ENCODE measurements around the gene LY86. TPM values are rescaled to one million over a fixed set of nuclear protein-coding genes. Genes with fewer than 3 reads are reported as not detected.

Gene LY86
- total RNA-seq, 2 experiments from 2014 or later = 1.2 to 1.7 TPM

DNA sequence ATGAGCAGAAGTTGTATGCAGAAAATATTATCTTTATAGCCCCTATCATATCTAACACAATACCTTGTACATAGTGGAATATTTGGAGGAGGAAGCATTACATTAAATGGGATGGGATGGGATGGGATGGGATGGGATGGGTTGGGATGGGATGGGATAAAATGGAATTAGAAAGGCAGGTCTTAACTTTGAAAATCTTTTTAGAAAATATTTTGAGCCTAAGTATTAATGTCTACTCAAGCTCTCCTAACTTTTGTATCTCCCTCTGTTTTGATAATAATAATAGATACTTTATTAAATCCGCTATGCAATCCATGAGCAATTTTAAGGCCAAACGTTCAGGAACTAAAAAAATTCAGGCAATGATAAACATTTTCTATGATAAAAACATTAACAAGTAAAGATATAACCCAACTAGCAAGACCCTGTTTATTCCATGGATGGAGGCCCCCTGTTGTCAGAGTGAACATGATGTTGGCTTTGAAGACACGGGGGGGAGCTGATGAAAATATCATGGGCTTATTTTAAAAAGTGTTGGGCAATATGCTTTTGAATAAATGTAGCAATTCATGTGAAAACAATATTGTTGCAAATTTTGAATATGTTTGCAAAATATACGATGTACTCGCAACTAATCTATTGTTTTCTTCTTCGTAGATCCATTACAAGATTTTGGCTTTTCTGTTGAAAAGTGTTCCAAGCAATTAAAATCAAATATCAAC lies 35.9 kb downstream of the LY86 start:
- no peaks in the 10 kb centered on the region for H3K27me3 Mint-ChIP-seq
- no peaks in the 10 kb centered on the region for H3K9me3 Mint-ChIP-seq (ENCODE audit: low read depth)
- DNase-seq = no peak
- no peak for ATAC-seq
- H3K27ac Mint-ChIP-seq = no peak overlapping the region
- H3K4me3 Mint-ChIP-seq = no peak overlapping the region
- peaks cover 10% of the 10 kb centered on the region for H3K4me1 Mint-ChIP-seq
- CTCF ChIA-PET = interaction anchor here (1.0 to 1.5 kb wide), 2 partner anchors 21 to 68 kb away, joined by 3 read pairs; no protein-coding TSS in a partner anchor
- peaks cover 4% of the 10 kb centered on the region for H3K36me3 Mint-ChIP-seq

DNA sequence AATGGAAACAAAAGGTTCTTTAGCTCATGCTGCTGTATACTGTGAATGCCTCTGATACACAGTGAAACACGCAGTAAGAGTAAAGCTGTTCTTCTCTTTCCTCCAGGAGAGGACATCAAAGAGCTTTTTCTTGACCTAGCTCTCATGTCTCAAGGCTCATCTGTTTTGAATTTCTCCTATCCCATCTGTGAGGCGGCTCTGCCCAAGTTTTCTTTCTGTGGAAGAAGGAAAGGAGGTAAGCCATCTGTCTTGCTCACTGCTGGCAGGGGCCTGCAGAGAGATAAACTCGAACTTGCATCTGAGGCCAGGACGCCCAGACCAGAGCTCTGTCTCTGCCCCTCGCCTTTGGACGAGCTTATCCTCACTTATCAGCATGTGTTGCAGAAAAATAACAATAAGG lies 37.7 kb downstream of the LY86 start:
- Mint-ChIP-seq H3K4me1 (peaks cover 7% of the 10 kb centered on the region), H3K36me3 (peaks cover 6% of the 10 kb centered on the region), H3K9me3 (ENCODE audit: low read depth) (no peaks in the 10 kb centered on the region), H3K4me3 (no peak overlapping the region), H3K27ac (no peak overlapping the region), H3K27me3 (no peaks in the 10 kb centered on the region)
- CTCF ChIA-PET = interaction anchor here (1.1 to 1.6 kb wide), 3 partner anchors 15 to 79 kb away, joined by 3 to 5 read pairs (median 5); no protein-coding TSS in a partner anchor
- ATAC-seq (no peak), DNase-seq (no peak)

DNA sequence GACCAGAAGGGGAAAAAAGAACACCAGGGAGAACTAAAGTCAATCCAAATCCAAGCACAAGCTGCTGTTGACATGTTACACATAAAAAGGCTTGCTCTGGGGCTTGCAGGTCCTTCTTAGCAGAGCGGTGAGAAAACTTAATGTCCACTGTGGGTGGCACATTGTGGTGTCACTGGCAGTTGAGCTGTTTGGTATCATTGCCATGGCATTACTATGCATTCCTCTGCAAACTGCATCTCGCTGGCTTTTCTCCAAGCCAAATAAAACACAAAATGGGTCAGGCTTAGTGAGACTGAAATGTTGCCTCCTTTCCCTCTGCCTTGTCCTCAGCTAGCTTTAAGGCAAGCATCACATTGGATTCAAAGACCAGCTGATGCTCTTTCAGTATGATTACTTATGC lies 40.9 kb downstream of the LY86 start:
- no peak overlapping the region for H3K27ac Mint-ChIP-seq
- no peak overlapping the region for H3K4me3 Mint-ChIP-seq
- no peaks in the 10 kb centered on the region for H3K9me3 Mint-ChIP-seq (ENCODE audit: low read depth)
- DNase-seq (no peak), ATAC-seq (no peak)
- H3K4me1 Mint-ChIP-seq = peaks cover 19% of the 10 kb centered on the region
- H3K27me3 Mint-ChIP-seq = no peaks in the 10 kb centered on the region
- CTCF ChIA-PET = interaction anchor here (1.4 kb wide), 1 partner anchor 13 kb away, joined by 4 read pairs; no protein-coding TSS in a partner anchor
- H3K36me3 Mint-ChIP-seq = peaks cover 14% of the 10 kb centered on the region

DNA sequence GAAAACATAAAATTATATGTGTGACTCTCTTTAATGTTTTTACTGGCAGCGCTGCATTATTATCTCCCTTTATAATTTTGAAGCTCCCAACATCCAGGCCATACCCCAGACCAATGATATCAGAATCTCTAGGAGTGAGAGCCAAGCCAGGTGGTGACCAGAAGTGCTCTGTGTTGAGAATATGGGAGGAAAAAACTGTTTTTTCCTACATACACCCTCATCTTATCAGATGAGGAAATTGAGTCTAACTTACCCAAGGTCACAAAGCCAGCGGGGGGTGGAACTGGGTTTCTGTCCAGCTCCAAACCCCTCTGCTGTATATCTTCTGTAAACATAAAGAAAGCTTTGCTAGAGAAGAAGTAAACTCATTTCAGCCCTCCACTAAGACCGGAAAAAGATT lies 42.5 kb downstream of the LY86 start:
- no peak for ATAC-seq

DNA sequence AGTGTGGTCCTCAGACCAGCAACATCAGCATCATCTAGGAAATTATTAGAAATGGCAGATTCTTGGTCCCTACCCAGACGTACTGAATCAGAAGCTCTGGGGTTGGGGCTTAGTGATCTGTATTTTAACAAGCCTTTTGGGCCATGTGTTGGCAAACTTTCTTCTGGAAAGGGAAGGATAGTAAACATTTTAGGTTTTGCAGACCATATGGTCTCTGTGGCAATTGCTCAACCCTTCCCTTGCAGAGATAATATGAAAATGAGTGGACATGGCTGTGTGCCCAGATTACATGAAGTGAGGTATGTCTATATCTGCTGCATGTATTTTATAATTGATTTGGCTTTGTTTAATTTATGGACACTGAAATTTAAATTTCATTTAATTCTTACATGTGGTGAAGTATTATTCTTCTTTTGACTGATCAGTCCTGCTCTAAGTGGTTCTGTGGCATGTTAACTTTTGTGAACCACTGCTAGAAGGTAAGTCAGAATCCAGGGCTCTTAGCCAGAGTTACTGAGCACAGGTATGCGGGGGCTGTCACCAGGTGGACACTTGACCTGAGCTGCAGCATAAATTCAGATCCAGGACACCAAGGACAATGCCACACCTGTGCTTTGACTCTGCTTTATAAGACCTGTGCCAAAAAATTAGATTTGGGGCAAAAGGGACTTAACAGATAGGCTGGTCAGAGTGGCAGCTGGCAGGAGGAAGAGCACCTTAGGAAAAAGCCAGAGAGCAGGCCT lies 43.2 kb downstream of the LY86 start:
- Mint-ChIP-seq H3K36me3 (peaks cover 16% of the 10 kb centered on the region), H3K4me1 (peaks cover 39% of the 10 kb centered on the region), H3K4me3 (no peak overlapping the region), H3K27me3 (no peaks in the 10 kb centered on the region), H3K27ac (no peak overlapping the region), H3K9me3 (ENCODE audit: low read depth) (no peaks in the 10 kb centered on the region)
- DNase-seq (no peak), ATAC-seq (no peak)
- CTCF ChIA-PET = interaction anchor here (0.7 kb wide), 1 partner anchor 11 kb away, joined by 3 read pairs; no protein-coding TSS in a partner anchor

More for the DNA sequence above, 42.5 kb downstream of the LY86 start:
- Mint-ChIP-seq H3K27me3 (no peaks in the 10 kb centered on the region), H3K4me1 (peaks cover 33% of the 10 kb centered on the region), H3K4me3 (no peak overlapping the region), H3K36me3 (peaks cover 16% of the 10 kb centered on the region), H3K9me3 (ENCODE audit: low read depth) (no peaks in the 10 kb centered on the region), H3K27ac (no peak overlapping the region)
- DNase-seq = no peak
- CTCF ChIA-PET = interaction anchor here (0.7 kb wide), 1 partner anchor 11 kb away, joined by 3 read pairs; no protein-coding TSS in a partner anchor

DNA sequence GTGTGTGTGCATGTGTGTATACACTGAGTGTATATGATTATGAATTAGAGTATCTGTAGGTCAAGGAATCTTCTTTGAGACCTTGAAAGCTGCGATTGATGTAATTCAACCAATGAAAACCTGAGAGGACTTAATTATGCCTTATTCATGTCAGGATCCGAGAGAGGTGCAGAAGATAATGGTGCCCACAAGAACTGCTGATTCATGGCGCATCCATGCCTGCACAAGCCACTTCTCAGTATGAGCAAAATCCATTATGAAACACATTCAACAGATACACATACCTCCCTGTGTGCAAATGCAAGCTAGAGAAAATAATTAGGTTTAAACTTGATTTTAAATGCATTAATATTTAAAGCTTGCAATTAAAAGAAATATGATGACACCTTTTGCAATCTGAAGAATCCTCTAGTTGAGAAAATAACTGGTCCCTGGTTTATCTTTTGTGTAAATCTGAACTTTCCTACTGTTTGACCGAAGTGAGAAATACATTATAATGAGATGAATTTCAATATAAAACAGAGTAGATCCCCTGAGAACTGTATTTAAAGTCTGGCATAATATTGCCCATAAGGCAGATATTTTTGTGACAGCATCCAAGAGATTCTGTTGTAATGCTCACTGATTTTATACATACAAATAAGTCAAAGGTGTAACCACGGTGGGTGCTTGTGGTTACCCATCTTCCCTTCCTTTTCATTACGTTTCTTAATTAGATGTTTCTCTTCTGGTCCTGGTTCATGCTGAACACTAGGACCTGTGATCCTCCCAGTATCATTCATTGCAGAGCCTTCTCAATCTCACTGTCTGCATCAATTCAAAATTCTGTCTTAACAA lies 45.6 kb downstream of the LY86 start:
- Mint-ChIP-seq H3K27me3 (no peaks in the 10 kb centered on the region), H3K36me3 (peaks cover 18% of the 10 kb centered on the region), H3K27ac (peak overlapping the region; percentile 72), H3K4me1 (peaks cover 43% of the 10 kb centered on the region), H3K4me3 (peak overlapping the region; percentile 13), H3K9me3 (ENCODE audit: low read depth) (no peaks in the 10 kb centered on the region)
- CTCF ChIA-PET = no interaction called here
- peak; percentile 72 for ATAC-seq
- peak; percentile 76 for DNase-seq

DNA sequence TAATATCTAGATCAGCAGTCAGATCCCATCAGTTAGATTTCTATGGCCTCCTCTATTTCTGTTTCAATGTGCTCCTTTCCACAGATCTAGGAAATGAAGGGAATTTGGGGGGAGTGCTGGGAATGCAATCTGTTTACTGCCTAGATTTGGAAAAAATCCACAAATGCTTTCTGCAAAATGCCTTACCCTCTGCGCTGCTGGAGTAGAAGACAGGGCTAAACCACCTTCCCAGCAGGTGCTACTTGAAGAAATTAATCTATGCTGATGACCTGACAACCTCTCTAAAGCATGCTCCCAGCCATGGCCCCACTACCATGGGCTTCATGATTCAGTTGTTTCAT lies 46.2 kb downstream of the LY86 start:
- ATAC-seq (no peak), DNase-seq (no peak)
- H3K4me1 Mint-ChIP-seq = peaks cover 48% of the 10 kb centered on the region
- peaks cover 2% of the 10 kb centered on the region for H3K9me3 Mint-ChIP-seq (ENCODE audit: low read depth)
- H3K27ac Mint-ChIP-seq = peak overlapping the region; percentile 72
- H3K4me3 Mint-ChIP-seq = peak overlapping the region; percentile 13
- no peaks in the 10 kb centered on the region for H3K27me3 Mint-ChIP-seq
- CTCF ChIA-PET = interaction anchor here (1.5 to 1.6 kb wide), 2 partner anchors 13 to 18 kb away, joined by 3 to 4 read pairs; no protein-coding TSS in a partner anchor
- peaks cover 22% of the 10 kb centered on the region for H3K36me3 Mint-ChIP-seq

DNA sequence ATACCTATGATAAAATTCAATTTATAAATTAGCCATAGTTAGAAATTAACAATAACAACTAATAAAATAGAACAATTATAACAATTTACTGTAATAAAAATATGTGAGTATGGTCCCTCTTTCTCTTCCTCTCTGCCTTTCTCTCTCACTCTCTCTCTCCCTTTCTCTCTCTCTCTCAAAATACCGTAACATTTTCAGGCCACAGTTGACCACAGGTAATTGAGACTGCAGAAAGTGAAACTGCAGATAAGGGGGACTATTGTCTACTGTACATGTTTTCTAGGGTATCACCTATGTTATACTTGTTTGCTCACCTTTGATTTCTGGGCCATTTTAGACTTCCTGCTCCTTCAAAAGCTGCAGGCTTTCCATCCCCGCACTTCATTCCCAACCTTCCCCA lies 46.8 kb downstream of the LY86 start:
- ATAC-seq = peak; percentile 32
- Mint-ChIP-seq H3K4me1 (peaks cover 52% of the 10 kb centered on the region), H3K27ac (peak overlapping the region; percentile 85), H3K4me3 (peak overlapping the region; percentile 12), H3K36me3 (peaks cover 25% of the 10 kb centered on the region), H3K27me3 (no peaks in the 10 kb centered on the region), H3K9me3 (ENCODE audit: low read depth) (peaks cover 2% of the 10 kb centered on the region)
- CTCF ChIA-PET = interaction anchor here (1.0 to 1.6 kb wide), 3 partner anchors 11 to 17 kb away, joined by 3 to 4 read pairs (median 3); no protein-coding TSS in a partner anchor
- DNase-seq = no peak

DNA sequence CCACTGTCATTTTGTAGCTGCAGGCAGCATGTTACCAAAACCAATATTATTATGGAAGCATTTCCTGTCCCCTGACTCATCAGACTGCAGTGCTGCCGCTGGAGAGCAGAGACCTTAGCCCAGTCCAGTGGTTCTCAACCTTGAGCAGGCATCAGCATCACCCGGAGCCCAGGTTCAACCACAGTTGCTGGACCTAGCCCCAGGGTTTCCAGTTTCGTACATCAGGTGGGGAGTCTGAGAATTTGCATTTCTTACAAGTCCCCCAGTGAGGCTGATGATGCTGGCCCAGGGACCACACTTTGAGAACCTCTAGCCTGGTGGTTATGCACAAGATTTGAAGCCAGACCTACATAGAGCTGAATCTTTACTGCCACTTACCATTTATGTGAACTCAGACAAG lies 47.3 kb downstream of the LY86 start:
- Mint-ChIP-seq H3K4me1 (peaks cover 56% of the 10 kb centered on the region), H3K36me3 (peaks cover 29% of the 10 kb centered on the region), H3K9me3 (ENCODE audit: low read depth) (peaks cover 2% of the 10 kb centered on the region), H3K27me3 (no peaks in the 10 kb centered on the region), H3K4me3 (no peak overlapping the region), H3K27ac (peak overlapping the region; percentile 85)
- CTCF ChIA-PET = interaction anchor here (1.0 to 1.6 kb wide), 3 partner anchors 11 to 17 kb away, joined by 3 to 4 read pairs (median 3); no protein-coding TSS in a partner anchor
- ATAC-seq (no peak), DNase-seq (no peak)

DNA sequence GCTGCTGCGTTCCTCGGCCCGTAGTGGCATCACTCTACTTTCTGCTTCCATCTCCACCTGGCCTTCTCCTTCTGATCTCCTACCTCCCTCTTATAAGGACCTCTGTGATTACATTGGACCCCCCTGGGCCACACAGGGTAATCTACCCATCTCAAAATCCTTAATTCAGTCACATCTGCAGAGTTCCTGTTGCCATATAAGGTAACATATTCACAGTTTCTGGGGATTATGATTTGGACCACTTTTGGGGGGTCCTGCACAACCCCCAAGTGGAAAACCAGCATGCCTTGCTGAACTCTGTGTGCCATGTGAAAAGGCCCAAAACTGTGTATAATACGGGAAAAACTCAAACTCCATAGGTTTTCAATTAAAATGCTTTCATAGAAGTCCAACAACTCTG lies 51.1 kb downstream of the LY86 start:
- no peaks in the 10 kb centered on the region for H3K27me3 Mint-ChIP-seq
- CTCF ChIA-PET = interaction anchor here (1.6 kb wide), 1 partner anchor 93 kb away, joined by 5 read pairs; no protein-coding TSS in a partner anchor
- ATAC-seq = no peak
- DNase-seq = no peak
- no peak overlapping the region for H3K27ac Mint-ChIP-seq
- H3K36me3 Mint-ChIP-seq = peaks cover 27% of the 10 kb centered on the region
- peaks cover 73% of the 10 kb centered on the region for H3K4me1 Mint-ChIP-seq
- peaks cover 2% of the 10 kb centered on the region for H3K9me3 Mint-ChIP-seq (ENCODE audit: low read depth)
- no peak overlapping the region for H3K4me3 Mint-ChIP-seq

DNA sequence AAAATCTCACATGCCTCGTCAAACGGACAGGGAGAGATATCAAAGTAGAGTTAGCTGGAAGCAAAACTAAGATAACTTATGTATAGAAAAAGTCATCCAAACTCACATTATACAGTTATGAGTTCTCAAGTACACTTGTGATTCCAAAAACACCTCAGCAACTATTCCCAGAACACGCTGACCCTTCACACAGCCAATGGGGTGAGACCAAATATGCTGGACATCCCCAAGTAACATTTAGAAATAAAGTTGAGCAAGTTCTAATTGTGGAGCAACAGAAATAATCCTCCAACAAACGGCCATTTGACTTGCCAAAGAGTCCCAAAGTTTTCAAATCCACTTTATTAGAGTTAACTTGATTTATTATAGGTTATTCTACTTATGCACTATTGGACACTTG lies 52.4 kb downstream of the LY86 start:
- CTCF ChIA-PET = interaction anchor here (0.7 to 1.9 kb wide), 5 partner anchors 10 to 529 kb away, joined by 3 to 5 read pairs (median 5); no protein-coding TSS in a partner anchor
- H3K36me3 Mint-ChIP-seq = peaks cover 30% of the 10 kb centered on the region

DNA sequence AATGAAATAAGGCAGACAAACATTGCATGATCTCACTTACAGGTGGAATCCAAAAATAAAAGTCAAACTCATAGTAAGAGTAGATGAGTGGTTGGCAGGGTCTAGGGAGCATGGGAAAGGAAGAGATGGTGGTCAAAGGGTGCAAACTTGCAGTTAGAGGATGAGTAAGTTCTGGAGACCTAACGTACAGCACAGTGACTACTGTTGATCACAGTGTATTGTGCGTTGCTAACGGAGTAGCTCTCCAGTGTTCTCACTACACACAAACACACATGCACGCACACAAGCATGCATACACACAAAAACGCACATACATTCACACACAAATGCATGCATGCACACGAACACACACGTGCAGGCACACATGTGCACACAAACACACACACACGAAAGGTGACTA lies 54.9 kb downstream of the LY86 start:
- H3K27ac Mint-ChIP-seq = peak overlapping the region; percentile 88
- peaks cover 2% of the 10 kb centered on the region for H3K9me3 Mint-ChIP-seq (ENCODE audit: low read depth)
- DNase-seq (peak; percentile 86), ATAC-seq (peak; percentile 93)
- CTCF ChIA-PET = interaction anchor here (1.0 to 3.7 kb wide), 5 partner anchors 12 to 32 kb away, joined by 3 to 26 read pairs (median 4); no protein-coding TSS in a partner anchor
- peaks cover 30% of the 10 kb centered on the region for H3K36me3 Mint-ChIP-seq
- H3K27me3 Mint-ChIP-seq = no peaks in the 10 kb centered on the region
- peaks cover 54% of the 10 kb centered on the region for H3K4me1 Mint-ChIP-seq
- H3K4me3 Mint-ChIP-seq = no peak overlapping the region

More for the DNA sequence above, 52.4 kb downstream of the LY86 start:
- DNase-seq (no peak), ATAC-seq (no peak)
- peak overlapping the region; percentile 88 for H3K27ac Mint-ChIP-seq
- H3K4me3 Mint-ChIP-seq = no peak overlapping the region
- no peaks in the 10 kb centered on the region for H3K27me3 Mint-ChIP-seq
- peaks cover 2% of the 10 kb centered on the region for H3K9me3 Mint-ChIP-seq (ENCODE audit: low read depth)
- peaks cover 65% of the 10 kb centered on the region for H3K4me1 Mint-ChIP-seq
